ENCODE measurements around the gene KIAA0586. TPM values are rescaled to one million over a fixed set of nuclear protein-coding genes. Genes with fewer than 3 reads are reported as not detected.
"Not testable (repeated sequence)": the region's sequence is repeated elsewhere in the genome, so short reads cannot be mapped to it uniquely, and the experiment has no call there.

The KIAA0586 gene
- total RNA-seq, 2 donors from 2014 or later = 11.2 to 27.0 TPM

- WGBS = 81% methylated on average over 1 of the region's 1 CpG
- Histone ChIP-seq H3K4me3 (no peak overlapping the region), H3K27ac (no peak overlapping the region), H3K27me3 (replicated peaks; ENCODE audit: insufficient read depth) (no peaks in the 10 kb centered on the region), H3K36me3 (no peaks in the 10 kb centered on the region), H3K4me1 (replicated peaks) (no peaks in the 10 kb centered on the region), H3K9me3 (no peaks in the 10 kb centered on the region)
- DNase-seq (ENCODE audit: low spot score) = no peak
- intact Hi-C loops (cut with DNase I) = loop anchor here (10.0 kb wide), 1 partner anchor 62 kb away; the partner anchor contains the start of gene DACT1
- no peak for TF ChIP-seq POLR2AphosphoS5 (IDR thresholded peaks at IDR 0.05)
- no peak for TF ChIP-seq CTCF (IDR thresholded peaks at IDR 0.05)
- no peak for TF ChIP-seq POLR2A (IDR thresholded peaks at IDR 0.05)
These were observed 144.9 kb downstream of the KIAA0586 start for GRCh38 chr14:58572473-58572853.

- Histone ChIP-seq H3K4me1 (replicated peaks) (no peaks in the 10 kb centered on the region), H3K27ac (no peak overlapping the region), H3K27me3 (replicated peaks; ENCODE audit: insufficient read depth) (no peaks in the 10 kb centered on the region), H3K9me3 (no peaks in the 10 kb centered on the region), H3K4me3 (no peak overlapping the region), H3K36me3 (no peaks in the 10 kb centered on the region)
- 87% methylated on average over 2 of the region's 2 CpGs for WGBS
- TF ChIP-seq POLR2AphosphoS5 (IDR thresholded peaks at IDR 0.05) = no peak
- no peak for TF ChIP-seq CTCF (IDR thresholded peaks at IDR 0.05)
- TF ChIP-seq POLR2A (IDR thresholded peaks at IDR 0.05) = no peak
- intact Hi-C loops (cut with DNase I) = loop anchor here (10.0 kb wide), 1 partner anchor 62 kb away; the partner anchor contains the start of gene DACT1
- no peak for DNase-seq (ENCODE audit: low spot score)
These were observed 145.3 kb downstream of the KIAA0586 start for GRCh38 chr14:58572863-58573262.

DNA sequence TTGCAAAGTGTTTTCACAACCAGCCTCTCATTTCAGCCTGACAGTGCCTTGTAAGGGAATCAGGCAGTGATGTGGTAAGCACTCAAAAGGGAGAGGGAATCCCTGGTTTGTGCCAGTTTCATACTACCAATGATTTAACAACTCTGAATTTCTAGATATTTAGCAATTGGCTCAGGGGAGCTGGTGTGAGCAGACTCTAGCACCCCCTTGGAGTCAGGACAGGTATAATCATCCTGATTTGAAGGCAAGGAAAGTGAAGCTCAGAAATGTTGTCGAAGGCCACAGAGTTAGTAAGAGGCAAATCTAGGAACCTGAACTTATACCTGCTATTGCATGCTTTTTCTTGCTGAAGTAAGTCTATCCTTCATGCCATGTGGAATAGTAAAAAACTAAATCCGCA is 147.1 kb downstream of the KIAA0586 start:
- whole genome bisulfite sequencing = 87% methylated on average over 2 of the region's 2 CpGs
- no peaks in the 10 kb centered on the region for H3K36me3 ChIP-seq
- H3K27me3 ChIP-seq (replicated peaks; ENCODE audit: insufficient read depth) = no peaks in the 10 kb centered on the region
- no peak for TF ChIP-seq POLR2AphosphoS5 (IDR thresholded peaks at IDR 0.05)
- no peak for TF ChIP-seq POLR2A (IDR thresholded peaks at IDR 0.05)
- no peak for TF ChIP-seq CTCF (IDR thresholded peaks at IDR 0.05)
- H3K9me3 ChIP-seq = no peaks in the 10 kb centered on the region
- H3K4me3 ChIP-seq = no peak overlapping the region
- no peak for DNase-seq (ENCODE audit: low spot score)
- H3K27ac ChIP-seq = no peak overlapping the region
- intact Hi-C loops (cut with DNase I) = loop anchor here (10.0 kb wide), 1 partner anchor 60 kb away; the partner anchor contains the start of gene DACT1
- H3K4me1 ChIP-seq (replicated peaks) = no peaks in the 10 kb centered on the region

GRCh38 chr14:58575956-58576355 is 148.4 kb downstream of the KIAA0586 start:
- intact Hi-C loops (cut with DNase I) = loop anchor here (10.0 kb wide), 1 partner anchor 59 kb away; the partner anchor contains the start of gene DACT1
- 50% methylated on average over 1 of the region's 1 CpG for WGBS
- Histone ChIP-seq H3K27ac (no peak overlapping the region), H3K4me3 (no peak overlapping the region), H3K4me1 (replicated peaks) (no peaks in the 10 kb centered on the region), H3K36me3 (no peaks in the 10 kb centered on the region), H3K9me3 (no peaks in the 10 kb centered on the region), H3K27me3 (replicated peaks; ENCODE audit: insufficient read depth) (no peaks in the 10 kb centered on the region)
- TF ChIP-seq CTCF (IDR thresholded peaks at IDR 0.05) (no peak), POLR2AphosphoS5 (IDR thresholded peaks at IDR 0.05) (no peak), POLR2A (IDR thresholded peaks at IDR 0.05) (no peak)
- no peak for DNase-seq (ENCODE audit: low spot score)

DNA sequence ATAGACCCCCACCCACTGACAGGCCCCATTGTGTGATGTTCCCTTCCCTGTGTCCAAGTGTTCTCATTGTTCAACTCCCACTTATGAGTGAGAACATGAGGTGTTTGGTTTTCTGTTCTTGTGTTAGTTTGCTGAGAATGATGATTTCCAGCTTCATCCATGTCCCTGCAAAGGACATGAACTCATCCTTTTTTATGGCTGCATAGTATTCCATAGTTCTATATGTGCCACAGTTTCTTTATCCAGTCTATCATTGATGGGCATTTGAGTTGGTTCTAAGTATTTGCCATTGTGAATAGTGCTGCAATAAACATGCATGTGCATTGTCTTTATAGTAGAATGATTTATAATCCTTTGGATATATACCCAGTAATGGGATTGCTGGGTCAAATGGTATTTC is 152.5 kb downstream of the KIAA0586 start:
- H3K27me3 ChIP-seq (replicated peaks; ENCODE audit: insufficient read depth); DNase-seq (ENCODE audit: low spot score): not testable (repeated sequence)

GRCh38 chr14:58581389-58581788 is 153.9 kb downstream of the KIAA0586 start:
- H3K36me3 ChIP-seq; intact Hi-C loops (cut with DNase I); H3K4me1 ChIP-seq (replicated peaks): not testable (repeated sequence)

More for the DNA sequence above, 152.5 kb downstream of the KIAA0586 start:
- H3K9me3 ChIP-seq; intact Hi-C loops (cut with DNase I); H3K4me3 ChIP-seq; H3K4me1 ChIP-seq (replicated peaks); H3K27ac ChIP-seq; H3K36me3 ChIP-seq: not testable (repeated sequence)

More at GRCh38 chr14:58581389-58581788, 153.9 kb downstream of the KIAA0586 start:
- not testable (repeated sequence) for H3K9me3 ChIP-seq; H3K27me3 ChIP-seq (replicated peaks; ENCODE audit: insufficient read depth); H3K4me3 ChIP-seq; DNase-seq (ENCODE audit: low spot score); H3K27ac ChIP-seq
- 100% methylated on average over 1 of the region's 1 CpG for WGBS

Data from prostate gland (tissue), 2 donors.